GM19463 (cell line): ENCODE results near the gene AQP10.
"Not testable (repeated sequence)": the region's sequence is repeated elsewhere in the genome, so short reads cannot be mapped to it uniquely, and the experiment has no call there.

Experiments
- ATAC-seq: cut with Tn5 transposase; IDR thresholded peaks from one replicate; pipeline ENCODE4 v1.9.1; 2021; ENCODE audit warnings: mild to moderate bottlenecking, moderate library complexity; ENCODE audit not compliant: unreplicated experiment

Gene AQP10, protein sequence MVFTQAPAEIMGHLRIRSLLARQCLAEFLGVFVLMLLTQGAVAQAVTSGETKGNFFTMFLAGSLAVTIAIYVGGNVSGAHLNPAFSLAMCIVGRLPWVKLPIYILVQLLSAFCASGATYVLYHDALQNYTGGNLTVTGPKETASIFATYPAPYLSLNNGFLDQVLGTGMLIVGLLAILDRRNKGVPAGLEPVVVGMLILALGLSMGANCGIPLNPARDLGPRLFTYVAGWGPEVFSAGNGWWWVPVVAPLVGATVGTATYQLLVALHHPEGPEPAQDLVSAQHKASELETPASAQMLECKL

GRCh38 chr1:154320882-154321608, at the start of gene AQP10:
TSS of gene AQP10 (plus strand) at chr1:154321093. CDS start at chr1:154321156, 63 bp downstream.
- no peak for ATAC-seq

DNA sequence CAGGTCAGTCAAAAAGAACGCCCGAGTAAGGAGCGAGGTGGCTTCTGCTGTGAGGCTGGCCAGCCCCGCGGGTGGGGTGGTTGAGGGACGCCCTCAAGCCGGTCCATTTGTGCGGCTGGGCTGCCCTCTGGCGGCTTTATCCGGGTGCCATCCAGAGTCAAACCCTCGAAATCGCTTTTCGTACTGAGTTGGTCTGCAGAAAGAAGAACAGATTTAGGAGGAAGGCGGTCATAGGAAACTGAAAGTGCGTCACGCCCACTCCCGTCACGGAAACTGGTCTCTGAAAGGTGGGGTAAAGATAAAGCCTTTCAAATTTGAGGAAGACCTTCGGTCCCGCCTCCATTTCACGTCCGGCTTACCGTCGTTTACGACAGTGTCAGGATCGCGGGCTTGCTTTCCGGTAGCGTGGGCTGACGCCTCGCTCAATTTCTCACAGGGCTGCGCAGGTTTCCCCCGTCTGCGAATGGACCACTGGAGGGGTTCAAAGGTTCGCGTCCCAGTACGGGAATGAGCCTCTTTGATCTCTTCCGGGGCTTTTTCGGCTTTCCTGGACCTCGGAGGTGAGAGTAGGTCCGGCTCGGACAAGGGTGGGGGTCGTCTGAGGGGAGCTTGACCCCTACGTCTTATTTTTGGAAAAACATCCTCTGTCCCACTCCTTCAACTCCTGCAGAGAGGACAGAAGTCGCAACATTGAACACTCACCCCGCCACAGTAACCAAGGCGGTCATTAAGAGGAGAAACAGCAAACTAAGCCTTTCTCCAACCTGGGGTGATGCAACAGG, 48.5 kb upstream of the AQP10 start, which contains the start of gene HAX1:
HAX1 (plus strand) TSS at position 413 of the 782 bp plus-strand sequence; CDS start at position 508, 95 bp downstream.
- ATAC-seq: peak; percentile 90

DNA sequence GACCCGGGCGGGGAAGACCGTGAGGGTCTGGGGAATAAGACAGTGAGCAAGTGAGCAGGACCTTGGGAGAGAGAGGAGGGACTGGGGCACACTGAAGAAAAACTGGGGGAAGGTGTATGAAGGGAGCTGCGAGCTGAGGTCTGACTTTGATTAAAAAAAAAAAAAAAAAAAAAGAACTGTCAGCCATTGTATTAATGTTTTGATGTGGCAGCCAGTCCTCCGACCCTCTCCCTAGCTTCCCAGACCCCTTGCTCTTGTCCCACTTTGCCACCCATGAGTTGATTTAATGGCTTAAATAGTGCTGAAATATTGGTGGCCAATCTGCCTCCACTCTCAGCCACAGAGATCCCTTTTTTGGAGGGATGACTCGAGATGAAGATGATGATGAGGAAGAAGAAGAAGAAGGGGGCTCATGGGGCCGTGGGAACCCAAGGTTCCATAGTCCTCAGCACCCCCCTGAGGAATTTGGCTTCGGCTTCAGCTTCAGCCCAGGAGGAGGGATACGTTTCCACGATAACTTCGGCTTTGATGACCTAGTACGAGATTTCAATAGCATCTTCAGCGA, 47.8 kb upstream of the AQP10 start:
- no peak for ATAC-seq

GRCh38 chr1:154276797-154277196, 44.1 kb upstream of the AQP10 start:
- no peak for ATAC-seq

DNA sequence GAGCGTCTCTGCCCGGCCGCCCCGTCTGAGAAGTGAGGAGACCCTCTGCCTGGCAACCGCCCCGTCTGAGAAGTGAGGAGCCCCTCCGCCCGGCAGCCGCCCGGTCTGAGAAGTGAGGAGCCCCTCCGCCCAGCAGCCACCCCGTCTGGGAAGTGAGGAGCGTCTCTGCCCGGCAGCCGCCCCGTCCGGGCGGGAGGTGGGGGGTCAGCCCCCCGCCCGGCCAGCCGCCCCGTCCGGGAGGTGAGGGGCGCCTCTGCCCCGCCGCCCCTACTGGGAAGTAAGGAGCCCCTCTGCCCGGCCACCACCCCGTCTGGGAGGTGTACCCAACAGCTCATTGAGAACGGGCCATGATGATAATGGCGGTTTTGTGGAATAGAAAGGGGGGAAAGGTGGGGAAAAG, 33.3 kb upstream of the AQP10 start:
- not testable (repeated sequence) for ATAC-seq

GRCh38 chr1:154288661-154289060, 32.2 kb upstream of the AQP10 start:
- ATAC-seq: no peak

DNA sequence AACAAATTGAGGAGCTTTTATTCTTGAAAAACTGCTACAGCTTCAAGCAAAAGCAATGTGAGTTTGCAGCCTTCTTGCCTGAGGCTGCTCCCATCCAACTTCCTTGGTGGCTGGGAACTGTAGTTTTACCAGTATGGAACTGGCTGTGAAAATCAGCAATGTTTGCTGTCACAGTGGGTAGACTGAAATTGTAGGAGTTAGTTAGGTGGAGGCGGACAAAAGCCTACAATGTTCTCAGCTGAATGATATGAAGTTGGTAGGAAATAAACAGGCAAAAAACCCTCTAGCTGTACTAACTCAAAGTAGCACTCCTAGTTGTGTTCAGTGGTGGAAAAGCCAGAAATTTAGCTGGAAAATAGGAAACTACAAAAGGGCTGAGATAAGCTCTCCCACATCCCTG, 30.0 kb upstream of the AQP10 start:
- ATAC-seq: no peak

- no peak for ATAC-seq
These were observed 25.3 kb upstream of the AQP10 start for GRCh38 chr1:154295408-154296235.

GRCh38 chr1:154301582-154301981, 19.3 kb upstream of the AQP10 start:
- no peak for ATAC-seq

DNA sequence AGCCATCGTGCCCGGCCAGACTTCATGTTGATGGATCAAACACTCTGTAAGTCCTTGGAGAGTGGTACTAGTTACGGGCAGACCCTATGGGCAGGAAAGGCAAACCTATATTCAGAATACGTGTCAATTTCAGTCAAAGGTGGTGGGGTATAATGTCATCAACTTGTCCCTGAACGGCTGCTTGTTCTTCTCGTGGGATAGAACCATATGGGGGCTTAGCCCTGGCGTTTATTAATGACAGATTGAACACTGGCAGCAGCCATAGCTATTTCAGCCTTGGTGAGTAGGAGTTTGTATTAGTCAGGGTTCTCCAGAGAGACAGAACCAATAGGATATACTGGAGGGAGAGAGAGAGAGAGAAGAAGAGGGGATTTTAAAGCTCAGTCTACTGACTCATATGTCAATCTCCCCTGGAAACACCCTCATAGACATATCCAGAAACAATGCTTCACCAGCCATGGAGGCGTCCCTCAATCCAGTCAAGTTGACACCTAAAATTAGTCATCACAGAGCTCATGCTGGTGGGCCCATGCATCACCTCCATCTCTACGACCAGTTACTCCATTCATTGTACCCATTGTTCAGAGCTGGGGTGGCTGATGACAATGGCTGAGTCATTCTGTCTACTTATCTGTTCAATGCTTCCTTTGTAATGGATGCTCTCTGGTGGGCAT, 16.1 kb upstream of the AQP10 start:
- ATAC-seq: no peak

DNA sequence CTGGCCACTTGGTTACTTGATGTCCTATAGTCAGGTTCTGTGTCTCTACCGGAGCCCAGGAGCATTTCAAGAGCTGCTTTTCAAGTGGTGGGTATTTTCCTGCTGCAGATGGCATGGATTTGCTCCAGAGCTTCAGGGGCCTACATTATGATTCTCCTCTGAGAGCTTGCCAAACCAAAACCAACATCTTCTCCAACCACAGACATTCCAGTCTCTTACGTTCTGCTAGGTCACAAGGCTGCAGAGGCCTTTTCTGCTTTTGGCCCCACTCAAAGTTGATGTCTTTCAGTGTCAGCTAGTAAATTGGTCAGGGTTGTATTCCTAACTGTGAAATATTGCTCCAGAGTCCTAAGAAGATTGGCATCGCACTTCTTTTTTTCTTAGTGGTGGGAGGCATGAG, 14.7 kb upstream of the AQP10 start:
- no peak for ATAC-seq

DNA sequence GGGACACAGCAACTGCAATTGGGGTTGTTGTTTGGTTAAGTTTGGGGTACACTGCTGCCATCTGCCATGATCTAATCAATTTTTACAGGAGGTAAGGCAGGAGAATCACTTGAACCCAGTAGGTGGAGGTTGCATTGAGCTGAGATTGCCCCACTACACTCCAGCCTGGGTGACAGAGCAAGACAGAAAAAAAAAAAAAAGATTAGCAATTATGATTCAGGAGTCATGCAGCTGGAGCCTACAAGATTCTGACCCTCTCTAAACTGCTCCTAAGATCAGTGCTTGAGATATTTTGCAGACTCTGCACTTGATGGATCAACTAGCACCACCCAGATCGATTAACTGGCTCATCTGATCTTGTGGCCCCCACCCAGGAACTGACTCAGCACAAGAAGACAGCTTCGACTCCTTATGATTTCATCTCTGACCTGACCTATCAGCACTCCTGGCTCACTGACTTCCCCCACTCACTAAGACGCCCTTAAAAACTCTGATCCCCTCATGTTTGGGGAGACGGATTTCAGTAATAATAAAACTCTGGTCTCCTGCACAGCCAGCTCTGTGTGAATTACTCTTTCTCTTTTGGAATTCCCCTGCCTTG, 13.1 kb upstream of the AQP10 start:
- ATAC-seq: not testable (repeated sequence)

DNA sequence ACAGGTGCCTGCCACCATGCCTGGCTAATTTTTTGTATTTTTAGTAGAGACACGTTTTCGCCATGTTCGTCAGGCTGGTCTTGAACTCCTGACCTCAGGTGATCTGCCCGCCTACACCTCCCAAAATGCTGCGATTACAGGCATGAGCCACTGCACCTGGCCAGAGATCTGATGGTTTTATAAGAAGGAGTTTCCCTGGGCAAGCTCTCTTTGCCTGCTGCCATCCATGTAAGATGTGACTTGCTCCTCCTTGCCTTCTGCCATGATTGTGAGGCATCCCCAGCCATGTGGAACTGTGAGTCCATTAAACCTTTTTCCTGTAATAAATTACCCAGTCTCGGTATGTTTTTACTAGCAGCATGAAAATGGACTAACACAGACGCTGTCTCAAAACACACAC, 11.8 kb upstream of the AQP10 start:
- ATAC-seq: not testable (repeated sequence)

DNA sequence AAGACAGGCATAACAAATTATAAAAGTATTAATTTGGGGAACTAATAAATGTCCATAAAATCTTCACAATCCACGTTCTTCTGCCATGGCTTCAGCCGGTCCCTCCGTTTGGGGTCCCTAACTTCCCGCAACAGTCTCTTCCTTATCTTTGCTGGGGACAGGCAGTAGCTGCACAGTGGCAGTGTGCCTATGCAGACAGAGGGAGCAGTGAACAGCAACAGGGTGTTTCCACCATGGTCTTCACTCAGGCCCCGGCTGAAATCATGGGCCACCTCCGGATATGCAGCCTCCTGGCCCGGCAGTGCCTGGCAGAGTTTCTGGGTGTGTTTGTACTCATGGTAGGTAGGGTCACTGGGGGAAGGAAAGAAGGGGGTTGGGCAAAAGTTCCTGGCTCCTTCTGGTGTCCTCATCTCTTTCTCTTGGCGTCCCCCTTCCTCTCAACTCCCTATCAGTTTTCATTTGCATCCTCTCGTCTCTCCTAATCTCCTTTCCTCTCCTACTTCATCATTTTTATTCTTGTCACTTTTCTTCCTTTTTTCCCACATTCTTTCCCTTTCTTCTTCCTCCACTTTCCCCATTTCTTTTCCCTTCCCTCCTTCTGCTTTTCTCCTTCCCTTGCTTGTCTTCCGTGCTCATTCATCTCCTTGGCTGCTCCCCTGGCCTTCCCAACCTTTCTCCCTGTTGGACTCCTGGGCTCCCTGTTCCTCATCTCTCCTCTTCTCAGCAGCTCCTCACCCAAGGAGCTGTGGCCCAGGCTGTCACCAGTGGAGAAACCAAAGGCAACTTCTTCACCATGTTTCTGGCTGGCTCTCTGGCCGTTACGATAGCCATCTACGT, 8.4 kb upstream of the AQP10 start:
- not testable (repeated sequence) for ATAC-seq

DNA sequence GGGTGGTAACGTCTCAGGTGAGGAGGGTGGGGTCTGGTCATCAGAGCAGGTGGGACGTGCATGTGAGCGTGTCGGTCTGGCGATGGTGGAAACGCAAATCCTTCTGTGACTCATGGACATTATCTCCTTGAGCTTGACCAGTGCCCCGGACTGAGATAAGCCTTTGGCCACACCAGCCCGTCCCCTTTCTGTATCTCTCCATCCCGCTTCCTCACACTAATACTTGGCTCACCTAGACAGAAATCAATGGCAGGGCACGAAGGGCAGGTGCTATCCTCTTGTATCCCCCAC, 7.9 kb upstream of the AQP10 start:
- no peak for ATAC-seq

DNA sequence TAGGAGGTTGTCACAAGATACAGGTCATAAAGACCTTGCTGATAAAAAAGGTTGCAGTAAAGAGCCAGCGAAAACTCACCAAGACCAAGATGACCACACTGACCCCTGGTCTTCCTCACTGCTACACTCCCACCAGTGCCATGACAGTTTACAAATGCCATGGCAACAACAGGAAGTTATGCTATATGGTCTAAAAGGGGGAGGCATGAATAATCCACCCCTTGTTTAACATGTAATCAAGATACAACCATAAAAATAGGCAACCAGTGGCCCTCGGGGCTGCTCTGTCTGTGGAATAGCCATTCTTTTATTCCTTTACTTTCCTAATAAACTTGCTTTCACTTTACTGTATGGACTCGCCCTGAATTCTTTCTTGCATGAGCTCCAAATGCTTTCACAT, 6.7 kb upstream of the AQP10 start:
- ATAC-seq: not testable (repeated sequence)

DNA sequence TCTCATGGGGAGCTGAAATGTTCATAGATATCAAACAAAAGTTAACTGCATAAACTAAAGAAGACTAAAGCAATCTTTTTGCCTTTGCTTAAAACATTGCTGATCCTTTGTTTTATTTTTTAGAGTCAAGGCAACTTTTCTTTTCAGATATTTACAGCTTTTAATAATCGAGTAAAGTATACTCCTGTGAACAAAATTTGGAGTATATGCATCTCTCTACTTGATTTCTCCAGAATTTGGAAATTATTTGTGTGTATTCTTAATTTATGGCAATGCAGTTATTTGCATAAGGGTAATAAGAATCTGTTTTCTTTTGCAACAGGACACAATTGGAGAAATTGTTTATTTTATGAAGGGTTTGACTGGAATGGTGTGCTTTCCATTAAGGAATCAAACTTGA, 4.2 kb upstream of the AQP10 start:
- no peak for ATAC-seq

DNA sequence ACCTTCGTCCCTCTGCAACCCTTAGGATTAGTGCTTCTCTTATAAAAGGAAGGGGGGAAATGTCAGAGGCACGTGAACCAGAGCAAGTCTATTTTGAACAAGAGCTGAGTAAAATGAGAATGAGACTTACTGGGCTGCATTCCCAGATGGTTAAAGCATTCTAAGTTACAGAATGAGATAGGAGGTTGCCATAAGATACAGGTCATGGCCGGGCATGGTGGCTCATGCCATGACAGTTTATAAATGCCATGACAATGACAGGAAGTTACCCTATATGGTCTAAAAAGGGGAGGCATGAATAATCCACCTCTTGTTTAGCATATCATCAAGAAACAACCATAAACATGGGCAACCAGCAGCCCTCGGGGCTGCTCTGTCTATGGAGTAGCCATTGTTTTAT, 2.5 kb upstream of the AQP10 start:
- no peak for ATAC-seq

DNA sequence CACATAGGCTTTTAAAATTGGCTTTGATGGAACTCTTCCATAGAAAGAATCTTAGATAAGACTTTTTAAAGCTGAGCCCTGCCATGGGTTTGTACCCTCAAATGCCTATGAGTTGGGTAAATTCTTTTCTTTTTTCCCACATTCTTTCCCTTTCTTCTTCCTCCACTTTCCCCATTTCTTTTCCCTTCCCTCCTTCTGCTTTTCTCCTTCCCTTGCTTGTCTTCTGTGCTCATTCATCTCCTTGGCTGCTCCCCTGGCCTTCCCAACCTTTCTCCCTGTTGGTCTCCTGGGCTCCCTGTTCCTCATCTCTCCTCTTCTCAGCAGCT, 679 bp downstream of the AQP10 start:
- ATAC-seq: not testable (repeated sequence)
